GM12874 (cell line): Measurements from ENCODE around the gene CCDC6.

ENCODE experiments used
- TF ChIP-seq, protein P1 (sequence below): IDR thresholded peaks from 2 replicates; pipeline ENCODE4 v1.5.1; 2011; ENCODE audit warnings: low read depth, mild to moderate bottlenecking, control low read depth, low read length, moderate library complexity; ENCODE audit not compliant: insufficient read depth

CCDC6 gene

GRCh38 chr10:59856104-59856503 lies 50.3 kb downstream of the CCDC6 start:
- TF ChIP-seq, protein P1, sequence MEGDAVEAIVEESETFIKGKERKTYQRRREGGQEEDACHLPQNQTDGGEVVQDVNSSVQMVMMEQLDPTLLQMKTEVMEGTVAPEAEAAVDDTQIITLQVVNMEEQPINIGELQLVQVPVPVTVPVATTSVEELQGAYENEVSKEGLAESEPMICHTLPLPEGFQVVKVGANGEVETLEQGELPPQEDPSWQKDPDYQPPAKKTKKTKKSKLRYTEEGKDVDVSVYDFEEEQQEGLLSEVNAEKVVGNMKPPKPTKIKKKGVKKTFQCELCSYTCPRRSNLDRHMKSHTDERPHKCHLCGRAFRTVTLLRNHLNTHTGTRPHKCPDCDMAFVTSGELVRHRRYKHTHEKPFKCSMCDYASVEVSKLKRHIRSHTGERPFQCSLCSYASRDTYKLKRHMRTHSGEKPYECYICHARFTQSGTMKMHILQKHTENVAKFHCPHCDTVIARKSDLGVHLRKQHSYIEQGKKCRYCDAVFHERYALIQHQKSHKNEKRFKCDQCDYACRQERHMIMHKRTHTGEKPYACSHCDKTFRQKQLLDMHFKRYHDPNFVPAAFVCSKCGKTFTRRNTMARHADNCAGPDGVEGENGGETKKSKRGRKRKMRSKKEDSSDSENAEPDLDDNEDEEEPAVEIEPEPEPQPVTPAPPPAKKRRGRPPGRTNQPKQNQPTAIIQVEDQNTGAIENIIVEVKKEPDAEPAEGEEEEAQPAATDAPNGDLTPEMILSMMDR: no peak

GRCh38 chr10:59854571-59854970 lies 51.8 kb downstream of the CCDC6 start:
- TF ChIP-seq, protein P1: no peak

DNA sequence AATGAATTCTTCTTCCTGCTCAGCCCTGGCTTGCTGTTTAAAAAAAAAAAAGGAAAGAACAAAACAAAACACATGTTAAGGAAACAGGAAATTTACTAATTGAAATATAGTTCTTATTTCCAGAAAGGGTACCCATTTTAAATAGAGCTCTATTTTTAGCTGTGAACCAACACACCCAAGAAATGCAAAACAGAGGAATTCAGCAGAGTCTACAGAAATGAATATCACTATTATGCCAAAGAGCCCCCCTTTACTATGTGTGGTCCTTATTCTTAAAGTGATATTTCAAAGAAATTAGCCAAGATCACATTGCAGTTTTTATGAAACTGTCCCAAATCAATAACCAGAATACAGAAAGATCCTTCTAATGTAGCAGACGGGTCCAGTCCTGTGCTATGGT lies 53.7 kb downstream of the CCDC6 start:
- TF ChIP-seq, protein P1: no peak

DNA sequence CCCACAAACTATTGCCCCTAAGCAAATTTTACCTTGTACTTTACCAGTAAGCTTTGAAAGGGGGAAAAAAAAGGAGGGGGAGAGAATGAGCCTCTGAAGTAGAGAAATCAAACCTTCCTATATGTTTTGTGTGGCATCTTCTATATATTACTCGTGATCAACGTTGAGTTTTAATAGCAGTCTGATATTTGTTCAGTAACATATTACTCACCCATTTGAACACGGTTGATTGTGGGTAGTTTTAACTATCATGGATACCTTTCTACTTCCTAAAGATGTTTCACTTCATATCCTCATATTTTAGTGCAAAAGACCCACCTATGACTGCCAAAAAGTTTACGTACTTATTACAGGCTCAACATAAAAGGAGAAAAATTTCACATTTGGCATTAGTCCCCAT lies 54.5 kb downstream of the CCDC6 start:
- TF ChIP-seq, protein P1: no peak

DNA sequence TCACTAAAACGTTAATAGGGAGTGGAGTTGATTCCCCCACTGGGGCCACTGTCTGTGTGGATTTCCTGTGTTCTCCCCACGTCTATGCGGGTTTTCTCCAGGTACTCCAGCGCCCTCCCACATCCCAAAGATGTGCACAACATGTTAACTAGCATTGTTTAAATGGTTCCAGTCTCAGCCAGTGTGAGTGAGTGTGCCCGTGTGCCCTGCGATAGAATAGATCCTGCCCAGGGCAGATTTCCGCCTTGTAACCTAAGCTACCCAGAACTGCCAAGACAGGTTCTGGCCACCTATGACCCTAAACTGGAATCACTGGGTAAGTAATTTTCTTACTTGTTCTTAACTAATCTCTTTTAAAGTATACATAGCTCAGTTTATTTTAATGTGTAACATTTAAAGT lies 58.5 kb downstream of the CCDC6 start:
- TF ChIP-seq, protein P1: no peak

- TF ChIP-seq, protein P1: no peak
These were observed 59.0 kb downstream of the CCDC6 start for GRCh38 chr10:59847326-59847725.

DNA sequence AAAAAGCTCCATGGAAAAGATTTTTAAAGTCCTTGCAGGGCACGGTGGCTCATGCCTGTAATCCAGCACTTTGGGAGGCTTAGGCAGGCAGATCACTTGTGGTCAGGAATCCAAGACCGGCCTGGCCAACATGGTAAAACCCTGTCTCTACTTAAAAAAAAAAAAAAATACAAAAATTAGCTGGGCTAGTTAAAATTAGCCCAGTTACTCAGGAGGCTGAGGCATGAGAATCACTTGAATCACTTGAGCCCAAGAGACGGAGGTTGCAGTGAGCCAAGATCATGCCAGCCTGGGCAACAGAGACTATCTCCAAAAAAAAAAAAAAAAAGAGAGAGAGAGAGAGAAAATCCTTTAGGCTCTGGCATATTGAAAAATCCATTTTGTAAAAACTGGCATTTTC lies 61.9 kb downstream of the CCDC6 start:
- TF ChIP-seq, protein P1: no peak

- TF ChIP-seq, protein P1: no peak
These were observed 62.6 kb downstream of the CCDC6 start for GRCh38 chr10:59843748-59844147.
